ENCODE results near the gene SLC6A3. TPM values are rescaled to one million over a fixed set of nuclear protein-coding genes. Genes with fewer than 3 reads are reported as not detected.
A peak's percentile ranks its signal among the peaks of the same experiment; 100 is the strongest.
"Not testable (repeated sequence)": the region's sequence is repeated elsewhere in the genome, so short reads cannot be mapped to it uniquely, and the experiment has no call there.

SLC6A3 gene
- polyA plus RNA-seq, 3 donors: not detected

DNA sequence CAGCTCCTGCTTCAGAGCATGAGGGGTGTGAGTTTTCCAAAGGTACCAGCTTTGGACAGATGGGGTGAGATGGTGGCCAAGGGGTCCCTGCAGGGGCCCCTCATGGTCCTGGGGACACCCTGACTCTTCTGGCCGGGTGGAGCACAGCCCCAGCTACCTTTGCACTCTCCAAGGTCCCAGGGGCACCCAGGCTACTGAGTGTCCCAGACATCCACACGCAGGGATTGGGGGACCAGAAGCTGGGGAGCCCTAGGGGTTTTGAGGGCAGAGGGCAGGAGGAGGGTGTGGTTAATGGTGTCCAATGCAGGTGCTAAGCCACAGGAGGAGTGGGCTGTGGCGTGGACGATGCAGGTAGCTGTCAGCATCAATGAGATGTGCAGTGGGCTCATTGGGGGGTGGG lies 84.4 kb downstream of the SLC6A3 start:
- no peaks in the 10 kb centered on the region for H3K36me3 Mint-ChIP-seq
- no peak for DNase-seq

GRCh38 chr5:1360367-1360766 lies 84.9 kb downstream of the SLC6A3 start:
- 100% methylated on average over 1 of the region's 7 CpGs for WGBS (ENCODE audit: insufficient coverage)
- not testable (repeated sequence) for H4K20me1 ChIP-seq (ENCODE audit: insufficient read depth, low read length); H3K27ac Mint-ChIP-seq; H3K4me1 ChIP-seq (ENCODE audit: control insufficient read depth in 1 of 2, insufficient read depth in 2 of 2, low read length in 2 of 2); H3K4me1 Mint-ChIP-seq; H3K9me3 ChIP-seq (replicated peaks in 1 of 2; ENCODE audit: control insufficient read depth in 1 of 2, insufficient read depth in 1 of 2, low read length in 2 of 2); H3K9me3 Mint-ChIP-seq; H2AFZ ChIP-seq (ENCODE audit: insufficient read depth, low read depth, low read length, poor library complexity, severe bottlenecking); H3K4me3 Mint-ChIP-seq; H3K79me2 ChIP-seq (ENCODE audit: insufficient read depth, low read length); H3K27ac ChIP-seq (ENCODE audit: low read depth in 1 of 2, low read length in 2 of 2); H3K4me2 ChIP-seq (replicated peaks; ENCODE audit: extremely low read depth, low read length, poor library complexity, severe bottlenecking); H3K27me3 ChIP-seq (ENCODE audit: control insufficient read depth in 2 of 2, insufficient read depth in 2 of 2, low read length in 2 of 2); H3K9ac ChIP-seq (ENCODE audit: insufficient read depth, low read length, poor library complexity, severe bottlenecking); H3K36me3 Mint-ChIP-seq; H3K36me3 ChIP-seq (replicated peaks in 1 of 2; ENCODE audit: control insufficient read depth in 1 of 2, insufficient read depth in 2 of 2, low read length in 2 of 2); DNase-seq; H3K4me3 ChIP-seq (replicated peaks in 1 of 3; ENCODE audit: low read depth in 2 of 3, low read length in 3 of 3)
- intact Hi-C loops (cut with micrococcal nuclease): loop anchor here in 1 of 2 donors (1.0 kb wide), 1 partner anchor 27 kb away; no protein-coding TSS in a partner anchor
- peaks cover 20 to 35% (median 28%) of the 10 kb centered on the region in 3 donors for H3K27me3 Mint-ChIP-seq (ENCODE audit: low read depth in 3 of 3)

More for the DNA sequence above, 84.4 kb downstream of the SLC6A3 start:
- peaks cover 21 to 38% (median 25%) of the 10 kb centered on the region in 3 donors for H3K27me3 Mint-ChIP-seq (ENCODE audit: low read depth in 3 of 3)
- H3K4me3 Mint-ChIP-seq: no peak overlapping the region
- intact Hi-C loops (cut with micrococcal nuclease): loop anchor here in 1 of 2 donors (1.0 kb wide), 1 partner anchor 28 kb away; no protein-coding TSS in a partner anchor
- H3K27ac Mint-ChIP-seq: peak overlapping the region in 1 of 7 donors; percentile 32
- H3K4me1 Mint-ChIP-seq: no peaks in the 10 kb centered on the region
- Histone ChIP-seq H3K36me3 (replicated peaks in 1 of 2; ENCODE audit: control insufficient read depth in 1 of 2, insufficient read depth in 2 of 2, low read length in 2 of 2) (no peaks in the 10 kb centered on the region), H3K27me3 (ENCODE audit: control insufficient read depth in 2 of 2, insufficient read depth in 2 of 2, low read length in 2 of 2) (no peaks in the 10 kb centered on the region), H4K20me1 (ENCODE audit: insufficient read depth, low read length) (no peaks in the 10 kb centered on the region), H2AFZ (ENCODE audit: insufficient read depth, low read depth, low read length, poor library complexity, severe bottlenecking) (no peak overlapping the region), H3K27ac (ENCODE audit: low read depth in 1 of 2, low read length in 2 of 2) (no peak overlapping the region), H3K79me2 (ENCODE audit: insufficient read depth, low read length) (no peaks in the 10 kb centered on the region), H3K4me1 (ENCODE audit: control insufficient read depth in 1 of 2, insufficient read depth in 2 of 2, low read length in 2 of 2) (no peaks in the 10 kb centered on the region), H3K9ac (ENCODE audit: insufficient read depth, low read length, poor library complexity, severe bottlenecking) (no peak overlapping the region), H3K4me2 (replicated peaks; ENCODE audit: extremely low read depth, low read length, poor library complexity, severe bottlenecking) (no peak overlapping the region), H3K9me3 (replicated peaks in 1 of 2; ENCODE audit: control insufficient read depth in 1 of 2, insufficient read depth in 1 of 2, low read length in 2 of 2) (no peaks in the 10 kb centered on the region), H3K4me3 (replicated peaks in 1 of 3; ENCODE audit: low read depth in 2 of 3, low read length in 3 of 3) (no peak overlapping the region)
- 92% methylated on average over 4 of the region's 4 CpGs for WGBS (ENCODE audit: insufficient coverage)
- no peak for TF ChIP-seq CTCF (IDR thresholded peaks at IDR 0.05)
- no peaks in the 10 kb centered on the region for H3K9me3 Mint-ChIP-seq
